ENCODE results near the gene IRAK4.

DNA sequence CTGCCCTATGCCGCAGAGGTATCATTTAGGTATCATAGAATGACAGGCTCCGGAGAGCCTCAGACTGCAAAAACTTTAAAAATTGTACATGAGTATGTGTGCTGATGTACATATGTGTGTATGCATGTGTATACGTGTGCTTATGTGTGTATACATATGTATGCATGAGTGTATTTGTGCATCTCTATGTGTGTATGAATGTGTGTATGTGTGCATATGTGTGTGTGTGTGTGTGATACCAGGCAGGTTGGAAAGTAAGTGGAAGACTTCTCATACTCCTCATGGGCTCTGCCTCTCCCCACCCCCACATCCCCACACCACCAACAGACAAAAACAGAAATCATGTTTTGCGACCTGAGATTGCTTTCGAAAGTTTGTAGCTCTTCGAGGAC lies 76.5 kb downstream of the IRAK4 start:
- TF ChIP-seq, protein P1, sequence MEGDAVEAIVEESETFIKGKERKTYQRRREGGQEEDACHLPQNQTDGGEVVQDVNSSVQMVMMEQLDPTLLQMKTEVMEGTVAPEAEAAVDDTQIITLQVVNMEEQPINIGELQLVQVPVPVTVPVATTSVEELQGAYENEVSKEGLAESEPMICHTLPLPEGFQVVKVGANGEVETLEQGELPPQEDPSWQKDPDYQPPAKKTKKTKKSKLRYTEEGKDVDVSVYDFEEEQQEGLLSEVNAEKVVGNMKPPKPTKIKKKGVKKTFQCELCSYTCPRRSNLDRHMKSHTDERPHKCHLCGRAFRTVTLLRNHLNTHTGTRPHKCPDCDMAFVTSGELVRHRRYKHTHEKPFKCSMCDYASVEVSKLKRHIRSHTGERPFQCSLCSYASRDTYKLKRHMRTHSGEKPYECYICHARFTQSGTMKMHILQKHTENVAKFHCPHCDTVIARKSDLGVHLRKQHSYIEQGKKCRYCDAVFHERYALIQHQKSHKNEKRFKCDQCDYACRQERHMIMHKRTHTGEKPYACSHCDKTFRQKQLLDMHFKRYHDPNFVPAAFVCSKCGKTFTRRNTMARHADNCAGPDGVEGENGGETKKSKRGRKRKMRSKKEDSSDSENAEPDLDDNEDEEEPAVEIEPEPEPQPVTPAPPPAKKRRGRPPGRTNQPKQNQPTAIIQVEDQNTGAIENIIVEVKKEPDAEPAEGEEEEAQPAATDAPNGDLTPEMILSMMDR (IDR thresholded peaks at IDR 0.05; ENCODE audit: insufficient read depth, low read depth, low read length): no peak
- no peak for TF ChIP-seq EZH2 (IDR thresholded peaks at IDR 0.05; ENCODE audit: insufficient read depth, low read length)

Measured in astrocyte (in vitro differentiated cells and primary cell).